Heart right ventricle (tissue), 16 donors: Measurements from ENCODE around the gene IGSF21. TPM values are rescaled to one million over a fixed set of nuclear protein-coding genes. Genes with fewer than 3 reads are reported as not detected.
A peak's percentile ranks its signal among the peaks of the same experiment; 100 is the strongest.

Experiments
- ATAC-seq, 8 donors: fragments of 200-7000 bp; cut with Tn5 transposase; one replicate each; pipeline ENCODE4 v1.9.1; 2020; ENCODE audit warnings: mild to moderate bottlenecking in 8 of 8, moderate library complexity in 8 of 8, moderate number of reproducible peaks in 1 of 8
- DNase-seq, 2 donors: peaks; one replicate each; pipeline ENCODE4 v3.0.0-alpha.2; 2020
- H3K27ac ChIP-seq, 10 donors: fragments of 200-600 bp; sonication (generic) in 2 of 10; one replicate each; pipeline versions ENCODE4 v1.5.0 to v1.8.0; 2020 to 2022; ENCODE audit warnings: mild to moderate bottlenecking in 3 of 10
- H3K27me3 ChIP-seq, 7 donors: fragments of 200-600 bp; one replicate each; pipeline ENCODE4 v1.8.0; 2021 to 2022; ENCODE audit warnings: mild to moderate bottlenecking in 2 of 7
- H3K36me3 ChIP-seq, 9 donors: fragments of 200-600 bp; sonication (generic) in 1 of 9; one replicate each; pipeline versions ENCODE4 v1.5.0 to v1.8.0; 2020 to 2022; ENCODE audit warnings: mild to moderate bottlenecking in 2 of 9
- H3K4me1 ChIP-seq, 9 donors: fragments of 200-600 bp; sonication (generic) in 1 of 9; one replicate each; pipeline versions ENCODE4 v1.5.0 to v1.8.0; 2020 to 2022; ENCODE audit warnings: mild to moderate bottlenecking in 4 of 9
- H3K4me3 ChIP-seq, 10 donors: fragments of 200-600 bp; sonication (generic) in 2 of 10; one replicate each; pipeline versions ENCODE4 v1.5.0 to v1.8.0; 2020 to 2022; ENCODE audit warnings: mild to moderate bottlenecking in 7 of 10, moderate library complexity in 2 of 10
- H3K9me3 ChIP-seq, 11 donors: fragments of 200-600 bp in 10 of 11; sonication (generic) in 2 of 11; one replicate each; pipeline versions ENCODE4 v1.5.0 to v1.8.0; 2013 to 2022; ENCODE audit warnings: mild to moderate bottlenecking in 2 of 11, control low read depth in 1 of 11, moderate library complexity in 1 of 11
- WGBS, 2 donors: extraction: QIAGEN DNeasy Blood & Tissue Kit; methylation state at CpG; one replicate each; pipeline ENCODE4 v1.1.7; 2013; ENCODE audit warnings: inconsistent platforms in 1 of 2; 5-methylcytosine and 5-hydroxymethylcytosine counted together
- intact Hi-C, 10 donors: fragments of 100-400 bp; cut with DNase I; formaldehyde crosslinking; loops; one replicate each; pipeline versions ENCODE4 v1.11.1 to v1.14.2; 2022
- polyA plus RNA-seq, 2 donors: library from polyadenylated mRNA; stranded (reverse); fragments of 200-250 nt; gene quantifications; one replicate each; pipeline ENCODE4 v1.2.3, GENCODE V29; 2013
- total RNA-seq, 10 donors: library from RNA; stranded (reverse); fragmentation: NEBNext Ultra II Directional in 3 of 10; extraction: Animal tissue kit (Norgen Biotek cat#: 25700) in 3 of 10; gene quantifications; one replicate each; pipeline versions ENCODE4 v1.2.1 to v1.2.4, GENCODE V29; 2021 to 2023
- TF ChIP-seq, protein P1 (sequence below), 9 donors: fragments of 200-600 bp; sonication (generic) in 2 of 9; IDR thresholded peaks; one replicate each; pipeline versions ENCODE4 v1.5.0 to v1.8.0; 2021 to 2022; ENCODE audit warnings: antibody characterized with exemption in 9 of 9, mild to moderate bottlenecking in 5 of 9, moderate library complexity in 1 of 9
- donor health status: Arrhythmogenic right ventricular cardiomyopathy.
- donor health status: ischemic (EF 13 %, LVEDD 7.1; RV severe dilation, severe dysfunction).
- donor health status: healthy with polysubstance abuse.
- donor health status: DM: no; HTN: yes; CAD: no.
- donor health status: DM: no; HTN: no; CAD: no.
- donor health status: ischemic (EF 25% LVEDD 6.9; RV normal size, moderate dysfunction).
- donor health status: ischemic (EF 25% LVEDD 5.7; RV mildly dilated, moderate dysfunction).
- donor health status: healthy.
- donor health status: DM: yes; HTN: yes; CAD: no.
- donor health status: Ischemic cardiomyopathy.
- donor health status: ischemic (EF 35%, LVEDD 5.7; RV mildly dilated, moderate dysfunction).
- donor health status: nonischemic (EF 11% LVEDD 7.7; RV severe dilation, severe dysfunction).
- donor health status: DM: yes; HTN: yes; CAD: no.
- donor health status: PGD.
- donor health status: ischemic (EF 29% LVEDD 5.4; RV normal size, mild dysfunction).
- donor health status: nonischemic (EF 23%, LVEDD 6.1; RV moderate dilation, normal function).

IGSF21 gene
- total and polyA plus RNA-seq, 12 donors: 0.13 to 1.6 (median 0.51) TPM; not detected in 1

DNA sequence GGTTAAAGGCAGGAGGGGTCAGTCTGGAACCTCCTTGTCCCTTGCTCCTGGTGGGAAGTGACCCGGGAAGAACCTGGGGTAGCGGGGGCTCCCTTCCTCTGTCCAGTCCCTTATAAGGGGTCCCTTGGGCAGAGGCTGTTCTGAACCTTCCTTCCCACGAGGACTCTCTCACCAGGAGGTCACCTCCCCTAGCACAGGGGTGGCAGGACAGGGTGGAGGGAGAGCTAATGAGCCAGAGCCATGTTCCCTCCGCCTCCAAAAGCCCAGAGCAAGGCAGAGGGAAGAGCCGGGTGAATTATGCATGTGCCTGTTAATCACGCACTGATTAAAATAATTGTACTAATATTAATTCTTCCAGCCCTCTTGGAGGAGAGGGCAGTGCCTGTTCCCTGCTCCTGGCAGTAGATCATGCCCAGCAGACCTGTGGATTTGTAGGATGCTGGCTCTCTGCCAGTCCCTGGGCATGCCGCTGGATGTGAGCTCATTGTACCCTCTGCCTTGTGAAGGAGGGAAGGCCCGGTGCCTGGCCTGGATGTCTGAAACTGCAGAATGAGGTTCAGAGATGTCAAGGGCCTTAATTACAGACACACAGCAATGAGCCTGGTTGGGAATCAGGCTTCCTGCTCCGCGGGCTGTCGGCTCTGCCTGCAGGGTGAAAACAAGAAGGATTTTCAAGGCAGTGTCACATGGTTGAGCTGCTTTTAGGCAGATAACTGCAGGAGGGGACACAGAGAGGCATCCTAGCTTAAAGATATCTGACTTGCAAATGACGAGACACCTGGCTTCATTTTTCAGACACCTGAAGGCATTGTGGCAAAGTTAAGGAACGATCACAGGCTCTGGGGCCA is 68.2 kb downstream of the IGSF21 start:
- no peak overlapping the region for H3K27ac ChIP-seq
- peaks cover 0 to 84% (median 53%) of the 10 kb centered on the region in 7 donors for H3K27me3 ChIP-seq
- ATAC-seq: peak in 7 of 8 donors; percentile 52 to 92 (median 82)
- WGBS, 2 donors: 32 to 37% methylated on average over 12 to 13 of the region's 13 CpGs
- TF ChIP-seq, protein P1, sequence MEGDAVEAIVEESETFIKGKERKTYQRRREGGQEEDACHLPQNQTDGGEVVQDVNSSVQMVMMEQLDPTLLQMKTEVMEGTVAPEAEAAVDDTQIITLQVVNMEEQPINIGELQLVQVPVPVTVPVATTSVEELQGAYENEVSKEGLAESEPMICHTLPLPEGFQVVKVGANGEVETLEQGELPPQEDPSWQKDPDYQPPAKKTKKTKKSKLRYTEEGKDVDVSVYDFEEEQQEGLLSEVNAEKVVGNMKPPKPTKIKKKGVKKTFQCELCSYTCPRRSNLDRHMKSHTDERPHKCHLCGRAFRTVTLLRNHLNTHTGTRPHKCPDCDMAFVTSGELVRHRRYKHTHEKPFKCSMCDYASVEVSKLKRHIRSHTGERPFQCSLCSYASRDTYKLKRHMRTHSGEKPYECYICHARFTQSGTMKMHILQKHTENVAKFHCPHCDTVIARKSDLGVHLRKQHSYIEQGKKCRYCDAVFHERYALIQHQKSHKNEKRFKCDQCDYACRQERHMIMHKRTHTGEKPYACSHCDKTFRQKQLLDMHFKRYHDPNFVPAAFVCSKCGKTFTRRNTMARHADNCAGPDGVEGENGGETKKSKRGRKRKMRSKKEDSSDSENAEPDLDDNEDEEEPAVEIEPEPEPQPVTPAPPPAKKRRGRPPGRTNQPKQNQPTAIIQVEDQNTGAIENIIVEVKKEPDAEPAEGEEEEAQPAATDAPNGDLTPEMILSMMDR (IDR thresholded peaks at IDR 0.05): no peak
- H3K4me3 ChIP-seq: no peak overlapping the region
- H3K36me3 ChIP-seq: no peaks in the 10 kb centered on the region
- intact Hi-C loops: no loop called here
- H3K9me3 ChIP-seq: no peaks in the 10 kb centered on the region
- H3K4me1 ChIP-seq: peaks cover 0 to 3% (median 0%) of the 10 kb centered on the region in 9 donors
- peak; percentile 47 to 56 for DNase-seq

DNA sequence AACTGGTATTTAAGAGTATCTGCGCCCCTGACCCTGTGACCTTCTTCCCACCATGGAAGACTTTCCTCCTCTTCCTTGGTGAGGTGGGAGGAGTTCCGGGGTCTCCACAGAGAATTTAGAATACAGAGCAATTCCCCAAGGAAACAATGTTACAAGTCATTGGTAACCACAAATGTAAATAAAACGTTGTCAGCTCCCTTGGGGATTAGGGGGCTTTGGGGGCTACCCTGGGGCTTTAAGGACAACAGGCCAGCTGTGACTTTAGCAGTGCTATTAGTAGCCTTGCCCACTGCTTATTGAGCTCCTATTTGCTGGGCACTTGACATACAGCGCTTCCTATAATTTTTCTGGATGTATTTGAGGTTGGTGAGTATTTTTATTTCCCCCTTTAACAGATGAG is 69.0 kb downstream of the IGSF21 start:
- H3K9me3 ChIP-seq: no peaks in the 10 kb centered on the region
- peaks cover 0 to 3% (median 0%) of the 10 kb centered on the region in 9 donors for H3K4me1 ChIP-seq
- H3K27me3 ChIP-seq: peaks cover 0 to 79% (median 55%) of the 10 kb centered on the region in 7 donors
- WGBS, 2 donors: 48 to 53% methylated on average over 4 of the region's 4 CpGs
- no peaks in the 10 kb centered on the region for H3K36me3 ChIP-seq
- DNase-seq (no peak), ATAC-seq (no peak)
- intact Hi-C loops: no loop called here
- TF ChIP-seq, protein P1 (IDR thresholded peaks at IDR 0.05): no peak
- H3K4me3 ChIP-seq: no peak overlapping the region
- H3K27ac ChIP-seq: no peak overlapping the region

DNA sequence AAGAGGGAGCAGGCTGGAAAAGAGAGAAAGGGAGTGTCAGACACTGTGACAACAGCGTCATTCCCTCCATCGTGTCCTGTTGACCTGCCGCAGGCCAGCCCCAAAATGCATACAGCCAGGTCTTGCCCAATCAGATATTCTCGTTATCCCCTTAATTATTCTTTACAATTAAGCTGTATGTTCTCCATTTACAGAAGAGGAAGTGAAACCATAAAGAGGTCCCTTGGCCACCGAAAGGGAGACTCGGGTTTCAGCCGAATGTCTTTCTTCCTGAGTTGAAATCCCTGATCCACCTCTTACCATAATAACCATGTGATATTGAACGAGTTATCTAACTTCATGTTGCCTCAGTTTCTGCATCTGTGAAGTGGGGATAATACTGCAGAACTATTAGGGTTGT is 70.5 kb downstream of the IGSF21 start:
- no peaks in the 10 kb centered on the region for H3K36me3 ChIP-seq
- no peaks in the 10 kb centered on the region for H3K9me3 ChIP-seq
- H3K27ac ChIP-seq: no peak overlapping the region
- peaks cover 0 to 75% (median 59%) of the 10 kb centered on the region in 7 donors for H3K27me3 ChIP-seq
- H3K4me1 ChIP-seq: peaks cover 0 to 6% (median 0%) of the 10 kb centered on the region in 9 donors
- 37 to 41% methylated on average over 8 of the region's 8 CpGs for WGBS, 2 donors
- intact Hi-C loops: loop anchor here in 1 of 10 donors (2.0 kb wide), 1 partner anchor 27 kb away; no protein-coding TSS in a partner anchor
- ATAC-seq: no peak
- no peak for DNase-seq
- TF ChIP-seq, protein P1 (IDR thresholded peaks at IDR 0.05): no peak
- H3K4me3 ChIP-seq: no peak overlapping the region

DNA sequence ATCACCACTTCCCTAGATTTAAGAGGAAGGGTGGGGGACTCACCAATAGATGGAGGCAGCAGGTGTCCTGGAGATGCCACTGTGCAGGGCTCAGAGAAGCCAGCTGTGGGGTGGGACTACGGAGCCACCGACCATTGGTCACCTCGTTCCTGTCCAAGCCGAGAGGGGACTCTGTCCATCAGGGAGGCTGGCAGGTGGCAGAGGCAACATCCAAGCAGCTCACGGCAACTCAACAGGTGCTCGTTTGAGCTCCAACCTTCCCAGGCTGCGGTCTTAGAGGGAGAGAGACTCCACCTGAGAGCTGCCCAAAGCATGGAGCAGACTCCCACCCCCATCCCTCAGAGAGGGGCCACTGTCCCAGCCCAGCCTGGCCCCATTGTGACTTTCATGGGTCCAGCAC is 71.4 kb downstream of the IGSF21 start:
- Histone ChIP-seq H3K27me3 (peaks cover 0 to 75% (median 59%) of the 10 kb centered on the region in 7 donors), H3K4me1 (peaks cover 0 to 6% (median 0%) of the 10 kb centered on the region in 9 donors), H3K36me3 (no peaks in the 10 kb centered on the region), H3K9me3 (no peaks in the 10 kb centered on the region), H3K27ac (no peak overlapping the region), H3K4me3 (no peak overlapping the region)
- ATAC-seq: no peak
- DNase-seq: no peak
- intact Hi-C loops: loop anchor here in 1 of 10 donors (2.0 kb wide), 1 partner anchor 28 kb away; no protein-coding TSS in a partner anchor
- 71 to 79% methylated on average over 7 of the region's 7 CpGs for WGBS, 2 donors
- TF ChIP-seq, protein P1 (IDR thresholded peaks at IDR 0.05): no peak
